GM12878 (cell line): Measurements from ENCODE around the gene CLCN2. TPM values are rescaled to one million over a fixed set of nuclear protein-coding genes. Genes with fewer than 3 reads are reported as not detected.

Source experiments
- ATAC-seq: fragments of 200-7000 bp; cut with Tn5 transposase; 3 replicates; pipeline ENCODE4 v1.9.1; 2020; ENCODE audit warnings: mild to moderate bottlenecking, moderate library complexity
- BruUV-seq: library from RNA; stranded (reverse); fragments of 400-500 nt; replicated peaks from 2 replicates; lab custom pipeline; 2021; lab: Mats Ljungman, UMichigan
- CTCF ChIA-PET: fragments of 300-600 bp; sonication (Branson Sonifier 250); formaldehyde crosslinking; extraction: SDS; loops from one replicate; lab custom pipeline; 2021; ENCODE audit warnings: inconsistent platforms; lab: Yijun Ruan, JAX
- POLR2A ChIA-PET: fragments of 350-600 bp; formaldehyde crosslinking; extraction: SDS; loops from one replicate; lab custom pipeline; 2021; ENCODE audit warnings: inconsistent platforms; lab: Charles Lee
- RAD21 ChIA-PET: fragments of 300-600 bp; sonication (Branson Sonifier 250); formaldehyde crosslinking; loops from one replicate; lab custom pipeline; 2023; ENCODE audit warnings: antibody characterized with exemption; ENCODE audit not compliant: unreplicated experiment; lab: Charles Lee
- SMC1A ChIA-PET: fragments of 300-600 bp; sonication (Branson Sonifier 250); formaldehyde crosslinking; loops from one replicate; lab custom pipeline; 2023; ENCODE audit not compliant: unreplicated experiment, uncharacterized antibody; lab: Charles Lee
- DNase-seq: peaks from one replicate; pipeline ENCODE4 v3.0.0-alpha.2; 2011; ENCODE audit warnings: low read depth, low spot score
- FAIRE-seq: peaks from 3 replicates; lab custom pipeline; 2011; peaks lifted over from hg19 to GRCh38; lab: Jason Lieb, UNC
- H2AFZ ChIP-seq: 2 replicates; pipeline ENCODE4 v1.6.0; 2011; ENCODE audit warnings: low read depth, low read length, control low read depth; ENCODE audit not compliant: control insufficient read depth
- H3K27ac ChIP-seq: 2 replicates; pipeline ENCODE4 v1.5.1; 2011; ENCODE audit warnings: control low read depth; ENCODE audit not compliant: control insufficient read depth, insufficient read depth
- H3K27me3 ChIP-seq, 2 experiments: replicated peaks in 1 of 2; 2 replicates each; pipeline versions ENCODE4 v1.6.0 to v1.6.1; 2011; ENCODE audit warnings: low read length in 1 of 2; ENCODE audit not compliant: control insufficient read depth in 2 of 2, insufficient read depth in 2 of 2
- H3K36me3 ChIP-seq, 2 experiments: 2 replicates each; pipeline ENCODE4 v1.5.1; 2011; ENCODE audit warnings: low read length in 1 of 2; ENCODE audit not compliant: control insufficient read depth in 2 of 2, insufficient read depth in 2 of 2
- H3K4me1 ChIP-seq: 2 replicates; pipeline ENCODE4 v1.6.1; 2011; ENCODE audit warnings: mild to moderate bottlenecking, low read length, moderate library complexity, mixed read lengths; ENCODE audit not compliant: control insufficient read depth, insufficient read depth
- H3K4me2 ChIP-seq: 2 replicates; pipeline ENCODE4 v1.6.0; 2011; ENCODE audit warnings: control low read depth; ENCODE audit not compliant: control insufficient read depth, insufficient read depth
- H3K4me3 ChIP-seq: fragments of 200-600 bp; sonication (generic); 2 replicates; pipeline ENCODE4 v1.5.1; 2016
- H3K79me2 ChIP-seq: 2 replicates; pipeline ENCODE4 v1.6.0; 2011; ENCODE audit warnings: low read length; ENCODE audit not compliant: control insufficient read depth, insufficient read depth
- H3K9ac ChIP-seq: 2 replicates; pipeline ENCODE4 v1.8.0; 2011; ENCODE audit warnings: low read length, control low read depth, mixed read lengths; ENCODE audit not compliant: control insufficient read depth, insufficient read depth
- H3K9me3 ChIP-seq: replicated peaks from 3 replicates; pipeline ENCODE4 v1.5.1; 2011; ENCODE audit warnings: mild to moderate bottlenecking, low read length; ENCODE audit not compliant: control insufficient read depth, insufficient read depth
- H4K20me1 ChIP-seq: 2 replicates; pipeline ENCODE4 v1.6.0; 2011; ENCODE audit not compliant: control insufficient read depth, insufficient read depth
- BCL11A ChIP-seq: IDR thresholded peaks from 2 replicates; pipeline ENCODE4 v1.6.1; 2011; ENCODE audit warnings: low read depth, low read length
- BRCA1 ChIP-seq: IDR thresholded peaks from 2 replicates; pipeline ENCODE4 v1.6.1; 2011; ENCODE audit warnings: low read depth, low read length, improper control_type of control experiment
- CBX5 ChIP-seq: sonication (generic); IDR thresholded peaks from 2 replicates; pipeline ENCODE4 v1.6.1; 2016; ENCODE audit warnings: low read depth, moderate library complexity, mild to moderate bottlenecking, inconsistent platforms
- EZH2 ChIP-seq: IDR thresholded peaks from 2 replicates; pipeline ENCODE4 v1.6.1; 2012; ENCODE audit warnings: low read depth, mild to moderate bottlenecking, control low read depth, inconsistent platforms, low read length, borderline replicate concordance; ENCODE audit not compliant: control insufficient read depth
- RAD21 ChIP-seq: IDR thresholded peaks from 2 replicates; pipeline ENCODE4 v1.6.1; 2011; ENCODE audit warnings: mild to moderate bottlenecking, low read depth, low read length, moderate library complexity; ENCODE audit not compliant: insufficient read depth
- SMARCA5 ChIP-seq: fragments of 450-650 bp; IDR thresholded peaks from 2 replicates; pipeline ENCODE4 v1.6.1; 2017; ENCODE audit warnings: mild to moderate bottlenecking
- SREBF2 ChIP-seq: IDR thresholded peaks from 2 replicates; pipeline ENCODE4 v1.6.1; 2012; ENCODE audit warnings: mild to moderate bottlenecking, low read length
- SRF ChIP-seq, 2 experiments: IDR thresholded peaks; 2 replicates each; pipeline ENCODE4 v1.6.1; 2011; ENCODE audit warnings: low read depth in 2 of 2, low read length in 2 of 2, mild to moderate bottlenecking in 1 of 2, moderate library complexity in 1 of 2
- STAT3 ChIP-seq: IDR thresholded peaks from 2 replicates; pipeline ENCODE4 v1.6.1; 2011; ENCODE audit warnings: low read depth, low read length, improper control_type of control experiment
- YBX1 ChIP-seq: fragments of 450-650 bp; IDR thresholded peaks from 2 replicates; pipeline ENCODE4 v1.6.1; 2016; ENCODE audit warnings: antibody characterized with exemption
- ZNF274 ChIP-seq: IDR thresholded peaks from one replicate; pipeline ENCODE4 v1.8.0; 2011; ENCODE audit not compliant: insufficient read length, insufficient read depth
- ZSCAN29 ChIP-seq: fragments of 450-650 bp; IDR thresholded peaks from 2 replicates; pipeline ENCODE4 v1.6.1; 2017; ENCODE audit warnings: mild to moderate bottlenecking, moderate library complexity
- WGBS: methylation state at CpG from one replicate; pipeline ENCODE4 v1.1.6; 2016; ENCODE audit warnings: low lambda C conversion rate; ENCODE audit not compliant: insufficient replicate concordance, insufficient coverage; ENCODE audit errors: missing lambda C conversion rate; 5-methylcytosine and 5-hydroxymethylcytosine counted together
- in situ Hi-C: fragments of 300-500 bp; cut with MboI; formaldehyde crosslinking; loops from 9 replicates; pipeline ENCODE4 v1.14.3; 2018; ENCODE audit warnings: mixed read lengths
- intact Hi-C: fragments of 100-400 bp; cut with micrococcal nuclease; formaldehyde crosslinking; loops from one replicate; pipeline ENCODE4 v1.14.2; 2022; ENCODE audit not compliant: unreplicated experiment
- polyA plus RNA-seq, 11 experiments: library from polyadenylated mRNA; depleted of rRNA in 4 of 11; unstranded in 6 of 11; stranded (reverse) in 5 of 11; fragments of >200 nt; fragmentation: Nextera tagmentation in 4 of 11; fragmentation: Illumina TruSeq in 1 of 11; extraction: Ambion mirVana in 4 of 11; extraction: Trizol in 1 of 11; gene quantifications; 1 replicate in 1 of 11; 2 replicates in 10 of 11; pipeline versions ENCODE4 v1.2.1 to v1.2.3, GENCODE V29; 2011 to 2016; ENCODE audit warnings: inconsistent platforms in 2 of 11, missing spikeins in 2 of 11, low read depth in 1 of 11
- total RNA-seq, 4 experiments: library from RNA; depleted of rRNA in 3 of 4; stranded (reverse); fragments of >200 nt in 3 of 4; fragmentation: Illumina TruSeq in 1 of 4; extraction: Trizol in 1 of 4; gene quantifications; 2 replicates each; pipeline versions ENCODE4 v1.2.1 to v1.2.3, GENCODE V29; 2013 to 2021
- TF ChIP-seq, protein P1 (sequence below): fragments of 450-650 bp; IDR thresholded peaks from 2 replicates; pipeline ENCODE4 v1.6.1; 2017; ENCODE audit warnings: borderline replicate concordance
- TF ChIP-seq, protein P2 (sequence below): fragments of 150-350 bp; IDR thresholded peaks from 2 replicates; pipeline ENCODE4 v1.6.1; 2014; ENCODE audit warnings: mild to moderate bottlenecking, low read depth, low read length

The CLCN2 gene
- total and polyA plus RNA-seq, 10 of the 15 experiments (the other 5 are each of a cell fraction or from before 2014, with no cell fraction given): 0.13 to 2.6 (median 0.85) TPM; not detected in 1

DNA sequence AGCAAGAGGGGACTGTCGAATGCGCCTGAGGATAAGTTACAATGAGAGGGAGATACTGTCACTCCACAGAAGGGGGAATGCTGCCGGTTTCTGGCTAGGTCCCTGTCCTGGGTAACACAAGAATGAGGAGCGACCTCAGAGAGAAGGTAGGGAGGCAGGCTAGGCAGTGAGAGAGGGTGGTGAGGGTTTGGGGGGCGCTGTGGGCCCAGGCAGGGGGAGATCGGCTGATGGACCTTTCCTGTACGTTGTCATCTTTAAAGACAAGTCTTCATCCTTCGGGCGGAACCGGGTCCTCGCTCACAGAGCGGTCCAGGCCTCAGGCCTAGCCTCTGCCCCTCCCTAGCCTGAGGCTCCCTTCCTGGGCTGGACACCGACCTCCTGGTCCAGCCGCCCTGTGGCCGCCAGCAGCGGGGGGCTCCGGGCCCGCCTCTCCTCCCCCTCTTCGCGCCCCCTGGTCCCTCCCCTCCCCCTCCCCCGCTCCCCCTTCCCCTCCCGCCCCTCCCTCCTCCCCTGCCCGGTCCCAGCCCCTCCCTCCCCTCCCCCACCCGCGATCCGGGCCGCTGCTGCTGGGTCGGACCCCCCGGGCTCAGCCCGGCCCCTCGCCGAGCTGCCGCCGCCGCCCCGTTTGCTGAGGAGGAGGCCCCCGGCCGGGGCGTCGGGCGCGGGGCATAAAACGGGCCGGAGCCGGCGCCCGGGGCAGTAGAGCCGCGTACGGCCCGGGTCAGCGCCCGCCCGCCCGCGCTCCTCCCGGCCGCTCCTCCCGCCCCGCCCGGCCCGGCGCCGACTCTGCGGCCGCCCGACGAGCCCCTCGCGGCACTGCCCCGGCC, 18.2 kb upstream of the CLCN2 start, which contains the start of gene CHRD:
Gene CHRD (plus strand): TSS at position 697 of the 827 bp plus-strand sequence. CDS start 265 bp downstream, outside the sequence.
- FAIRE-seq (no peak), DNase-seq (no peak), ATAC-seq (no peak)
- Histone ChIP-seq H3K4me2 (no peak within 1 kb of the TSS), H3K27ac (no peak within 1 kb of the TSS), H4K20me1 (no peaks in the 10 kb centered on the region), H3K36me3 (no peaks in the 10 kb centered on the region), H3K9ac (no peak within 1 kb of the TSS), H3K79me2 (no peaks in the 10 kb centered on the region), H3K4me3 (no peak within 1 kb of the TSS), H3K9me3 (no peaks in the 10 kb centered on the region), H3K4me1 (no peaks in the 10 kb centered on the region), H2AFZ (no peak within 1 kb of the TSS), H3K27me3 (peaks cover 17 to 21% of the 10 kb centered on the region in 2 experiments)
- BruUV-seq: no TSS peak
- SMC1A ChIA-PET: no interaction called here
- in situ Hi-C loops: no loop called here
- intact Hi-C loops: no loop called here
- TF ChIP-seq STAT3: no peak
- no peak for TF ChIP-seq SRF (IDR thresholded peaks at IDR 0.05; ENCODE audit: low read depth in 2 of 2, low read length in 2 of 2)
- 0 out of 2 replicates have a peak, but pooled peaks have one; percentile 20 for TF ChIP-seq EZH2
- TF ChIP-seq BRCA1: no peak
- WGBS: 51% methylated on average over 14 of the region's 71 CpGs
- RAD21 ChIA-PET: no interaction called here
- CTCF ChIA-PET: no interaction called here
- POLR2A ChIA-PET: no interaction called here

DNA sequence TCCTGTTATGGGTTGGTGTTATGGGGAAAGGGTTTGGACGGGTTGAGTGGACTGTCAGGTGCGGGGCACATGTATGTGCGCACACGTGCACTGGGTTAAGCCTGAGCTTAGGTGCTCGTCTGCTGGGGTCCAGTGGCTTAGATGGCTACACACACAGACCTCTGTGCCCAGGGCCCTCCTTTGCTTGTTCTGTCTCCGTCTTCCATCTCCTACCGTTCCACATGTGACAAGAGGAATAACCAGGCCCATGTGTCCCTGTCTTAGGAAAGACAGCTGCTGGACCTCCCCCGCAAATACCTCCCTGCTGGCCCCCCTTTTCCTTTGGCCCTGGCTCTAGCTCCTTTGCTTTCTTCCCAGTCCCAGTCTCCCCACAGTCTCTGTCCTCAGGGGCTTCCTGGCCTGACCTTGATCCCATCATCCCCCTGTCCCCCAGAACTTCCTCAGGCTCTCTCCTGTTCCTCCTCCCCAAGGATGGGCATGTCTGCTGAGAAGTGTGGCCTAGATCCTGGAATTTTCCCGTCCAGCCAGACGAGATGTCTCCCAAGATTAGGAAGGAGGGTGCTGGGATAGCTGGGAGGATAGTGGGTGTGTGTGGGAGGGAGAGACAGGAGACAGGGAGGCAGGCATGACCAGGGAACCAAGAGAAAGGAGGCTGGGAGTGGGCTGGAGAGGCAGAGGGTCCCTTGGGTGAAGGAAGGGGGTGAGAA, 17.4 kb upstream of the CLCN2 start:
- H4K20me1 ChIP-seq: no peaks in the 10 kb centered on the region
- BruUV-seq: no TSS peak
- FAIRE-seq (no peak), ATAC-seq (no peak), DNase-seq (no peak)
- H3K9ac ChIP-seq: no peak overlapping the region
- ChIA-PET SMC1A (no interaction called here), RAD21 (no interaction called here), CTCF (no interaction called here), POLR2A (no interaction called here)
- no peaks in the 10 kb centered on the region for H3K4me1 ChIP-seq
- intact Hi-C loops: no loop called here
- no peak overlapping the region for H3K4me2 ChIP-seq
- H3K27me3 ChIP-seq: peaks cover 17 to 21% of the 10 kb centered on the region in 2 experiments
- H3K27ac ChIP-seq: no peak overlapping the region
- no peaks in the 10 kb centered on the region for H3K79me2 ChIP-seq
- WGBS: 52% methylated on average over 10 of the region's 10 CpGs
- no peaks in the 10 kb centered on the region for H3K36me3 ChIP-seq
- in situ Hi-C loops: no loop called here
- H3K9me3 ChIP-seq: no peaks in the 10 kb centered on the region
- no peak overlapping the region for H3K4me3 ChIP-seq
- no peak overlapping the region for H2AFZ ChIP-seq
- TF ChIP-seq ZSCAN29 (no peak), CBX5 (no peak), BCL11A (no peak), SMARCA5 (no peak), YBX1 (no peak), RAD21 (no peak), ZNF274 (no peak), SREBF2 (no peak)
- TF ChIP-seq, protein P1, sequence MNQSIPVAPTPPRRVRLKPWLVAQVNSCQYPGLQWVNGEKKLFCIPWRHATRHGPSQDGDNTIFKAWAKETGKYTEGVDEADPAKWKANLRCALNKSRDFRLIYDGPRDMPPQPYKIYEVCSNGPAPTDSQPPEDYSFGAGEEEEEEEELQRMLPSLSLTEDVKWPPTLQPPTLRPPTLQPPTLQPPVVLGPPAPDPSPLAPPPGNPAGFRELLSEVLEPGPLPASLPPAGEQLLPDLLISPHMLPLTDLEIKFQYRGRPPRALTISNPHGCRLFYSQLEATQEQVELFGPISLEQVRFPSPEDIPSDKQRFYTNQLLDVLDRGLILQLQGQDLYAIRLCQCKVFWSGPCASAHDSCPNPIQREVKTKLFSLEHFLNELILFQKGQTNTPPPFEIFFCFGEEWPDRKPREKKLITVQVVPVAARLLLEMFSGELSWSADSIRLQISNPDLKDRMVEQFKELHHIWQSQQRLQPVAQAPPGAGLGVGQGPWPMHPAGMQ: no peak
- TF ChIP-seq, protein P2, sequence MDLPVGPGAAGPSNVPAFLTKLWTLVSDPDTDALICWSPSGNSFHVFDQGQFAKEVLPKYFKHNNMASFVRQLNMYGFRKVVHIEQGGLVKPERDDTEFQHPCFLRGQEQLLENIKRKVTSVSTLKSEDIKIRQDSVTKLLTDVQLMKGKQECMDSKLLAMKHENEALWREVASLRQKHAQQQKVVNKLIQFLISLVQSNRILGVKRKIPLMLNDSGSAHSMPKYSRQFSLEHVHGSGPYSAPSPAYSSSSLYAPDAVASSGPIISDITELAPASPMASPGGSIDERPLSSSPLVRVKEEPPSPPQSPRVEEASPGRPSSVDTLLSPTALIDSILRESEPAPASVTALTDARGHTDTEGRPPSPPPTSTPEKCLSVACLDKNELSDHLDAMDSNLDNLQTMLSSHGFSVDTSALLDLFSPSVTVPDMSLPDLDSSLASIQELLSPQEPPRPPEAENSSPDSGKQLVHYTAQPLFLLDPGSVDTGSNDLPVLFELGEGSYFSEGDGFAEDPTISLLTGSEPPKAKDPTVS: no peak
